Measurements from ENCODE around the gene ARHGAP26. TPM values are rescaled to one million over a fixed set of nuclear protein-coding genes. Genes with fewer than 3 reads are reported as not detected.

The ARHGAP26 gene
- total RNA-seq, 1 donor from 2014 or later: 14.1 TPM

DNA sequence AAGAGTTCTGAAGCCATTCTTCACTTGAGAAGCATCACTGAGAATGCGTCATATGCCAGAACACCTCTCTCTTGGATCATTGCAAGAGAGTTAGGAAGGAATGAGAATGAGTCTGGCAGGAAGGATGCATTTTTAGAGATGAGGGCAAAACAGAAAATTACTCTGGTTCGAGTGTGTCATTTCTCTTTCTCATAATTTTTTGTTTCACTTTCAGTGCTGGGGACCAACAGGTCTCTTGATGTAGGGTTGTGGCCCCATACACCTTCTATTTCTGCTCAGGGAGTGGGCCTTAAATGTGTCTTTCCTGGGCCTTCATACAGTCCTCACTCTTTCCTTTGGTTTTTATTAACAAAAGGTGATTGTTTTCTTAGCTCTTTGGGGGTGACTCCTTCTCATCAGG is 330.9 kb downstream of the ARHGAP26 start:
- no peak for DNase-seq (ENCODE audit: extremely low spot score, unreplicated experiment)
- H3K9me3 Mint-ChIP-seq (ENCODE audit: unreplicated experiment): no peaks in the 10 kb centered on the region
- TF ChIP-seq, protein P1, sequence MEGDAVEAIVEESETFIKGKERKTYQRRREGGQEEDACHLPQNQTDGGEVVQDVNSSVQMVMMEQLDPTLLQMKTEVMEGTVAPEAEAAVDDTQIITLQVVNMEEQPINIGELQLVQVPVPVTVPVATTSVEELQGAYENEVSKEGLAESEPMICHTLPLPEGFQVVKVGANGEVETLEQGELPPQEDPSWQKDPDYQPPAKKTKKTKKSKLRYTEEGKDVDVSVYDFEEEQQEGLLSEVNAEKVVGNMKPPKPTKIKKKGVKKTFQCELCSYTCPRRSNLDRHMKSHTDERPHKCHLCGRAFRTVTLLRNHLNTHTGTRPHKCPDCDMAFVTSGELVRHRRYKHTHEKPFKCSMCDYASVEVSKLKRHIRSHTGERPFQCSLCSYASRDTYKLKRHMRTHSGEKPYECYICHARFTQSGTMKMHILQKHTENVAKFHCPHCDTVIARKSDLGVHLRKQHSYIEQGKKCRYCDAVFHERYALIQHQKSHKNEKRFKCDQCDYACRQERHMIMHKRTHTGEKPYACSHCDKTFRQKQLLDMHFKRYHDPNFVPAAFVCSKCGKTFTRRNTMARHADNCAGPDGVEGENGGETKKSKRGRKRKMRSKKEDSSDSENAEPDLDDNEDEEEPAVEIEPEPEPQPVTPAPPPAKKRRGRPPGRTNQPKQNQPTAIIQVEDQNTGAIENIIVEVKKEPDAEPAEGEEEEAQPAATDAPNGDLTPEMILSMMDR (IDR thresholded peaks at IDR 0.05): no peak
- no peak overlapping the region for H3K27ac Mint-ChIP-seq (ENCODE audit: unreplicated experiment)
- H3K27me3 Mint-ChIP-seq (ENCODE audit: unreplicated experiment): no peaks in the 10 kb centered on the region
- H3K36me3 Mint-ChIP-seq (ENCODE audit: unreplicated experiment): no peaks in the 10 kb centered on the region
- H3K4me3 Mint-ChIP-seq (ENCODE audit: unreplicated experiment): no peak overlapping the region
- H3K4me1 Mint-ChIP-seq (ENCODE audit: unreplicated experiment): no peaks in the 10 kb centered on the region

DNA sequence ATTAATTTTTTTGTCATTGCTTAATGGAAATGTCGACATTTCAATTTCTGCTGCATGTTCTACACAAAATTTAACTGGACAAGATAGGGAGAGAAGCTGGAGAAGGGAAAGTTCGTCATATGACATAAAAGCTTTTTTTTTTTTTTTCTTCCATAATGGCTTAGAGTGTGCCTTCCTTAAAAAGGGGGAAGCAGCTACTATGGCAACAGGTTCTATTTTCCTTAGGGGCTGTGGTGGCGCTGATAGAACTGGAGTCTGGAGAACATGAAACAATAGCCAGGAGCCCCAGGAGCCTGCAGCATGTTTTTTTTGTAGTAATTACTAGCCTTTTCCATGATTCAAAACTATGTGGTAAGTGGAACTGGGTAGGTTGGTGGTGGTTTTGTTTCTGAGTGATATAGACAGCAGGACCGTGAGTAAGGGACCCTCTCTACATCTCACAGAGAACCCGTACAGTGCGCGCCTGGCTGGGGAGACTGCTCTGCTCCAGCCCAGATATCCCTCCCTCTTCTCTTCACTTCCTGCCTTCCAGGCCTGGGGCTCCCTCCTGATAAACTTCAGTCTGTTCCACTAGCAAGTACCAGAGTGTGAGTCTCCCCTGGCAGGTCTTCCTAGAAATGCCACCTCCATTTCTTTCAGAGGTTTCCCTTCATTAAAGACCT is 331.7 kb downstream of the ARHGAP26 start:
- no peaks in the 10 kb centered on the region for H3K27me3 Mint-ChIP-seq (ENCODE audit: unreplicated experiment)
- H3K4me3 Mint-ChIP-seq (ENCODE audit: unreplicated experiment): no peak overlapping the region
- no peaks in the 10 kb centered on the region for H3K9me3 Mint-ChIP-seq (ENCODE audit: unreplicated experiment)
- no peaks in the 10 kb centered on the region for H3K4me1 Mint-ChIP-seq (ENCODE audit: unreplicated experiment)
- no peak for DNase-seq (ENCODE audit: extremely low spot score, unreplicated experiment)
- no peak overlapping the region for H3K27ac Mint-ChIP-seq (ENCODE audit: unreplicated experiment)
- H3K36me3 Mint-ChIP-seq (ENCODE audit: unreplicated experiment): no peaks in the 10 kb centered on the region
- TF ChIP-seq, protein P1 (IDR thresholded peaks at IDR 0.05): no peak

DNA sequence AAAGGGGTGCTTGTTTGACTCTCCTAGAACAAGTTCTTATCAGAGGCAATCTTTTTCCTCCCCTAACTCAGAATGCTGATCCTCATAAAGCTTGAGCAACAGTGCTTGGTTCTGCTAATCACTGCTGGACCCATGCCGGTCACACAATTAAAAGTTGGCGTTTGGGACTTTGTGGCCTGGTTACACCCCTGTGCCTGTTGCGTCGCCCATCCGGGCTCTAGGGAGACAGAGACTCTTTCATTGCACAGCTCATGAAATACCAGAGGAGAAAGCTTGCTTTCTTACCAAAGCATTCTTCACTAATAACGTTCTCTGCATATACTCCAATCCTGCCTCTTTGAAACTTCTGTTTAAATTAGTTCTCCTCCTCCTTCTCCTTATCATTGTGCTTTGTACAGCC is 332.2 kb downstream of the ARHGAP26 start:
- H3K4me3 Mint-ChIP-seq (ENCODE audit: unreplicated experiment): no peak overlapping the region
- H3K27me3 Mint-ChIP-seq (ENCODE audit: unreplicated experiment): no peaks in the 10 kb centered on the region
- TF ChIP-seq, protein P1 (IDR thresholded peaks at IDR 0.05): no peak
- DNase-seq (ENCODE audit: extremely low spot score, unreplicated experiment): no peak
- no peak overlapping the region for H3K27ac Mint-ChIP-seq (ENCODE audit: unreplicated experiment)
- no peaks in the 10 kb centered on the region for H3K9me3 Mint-ChIP-seq (ENCODE audit: unreplicated experiment)
- no peaks in the 10 kb centered on the region for H3K4me1 Mint-ChIP-seq (ENCODE audit: unreplicated experiment)
- no peaks in the 10 kb centered on the region for H3K36me3 Mint-ChIP-seq (ENCODE audit: unreplicated experiment)

DNA sequence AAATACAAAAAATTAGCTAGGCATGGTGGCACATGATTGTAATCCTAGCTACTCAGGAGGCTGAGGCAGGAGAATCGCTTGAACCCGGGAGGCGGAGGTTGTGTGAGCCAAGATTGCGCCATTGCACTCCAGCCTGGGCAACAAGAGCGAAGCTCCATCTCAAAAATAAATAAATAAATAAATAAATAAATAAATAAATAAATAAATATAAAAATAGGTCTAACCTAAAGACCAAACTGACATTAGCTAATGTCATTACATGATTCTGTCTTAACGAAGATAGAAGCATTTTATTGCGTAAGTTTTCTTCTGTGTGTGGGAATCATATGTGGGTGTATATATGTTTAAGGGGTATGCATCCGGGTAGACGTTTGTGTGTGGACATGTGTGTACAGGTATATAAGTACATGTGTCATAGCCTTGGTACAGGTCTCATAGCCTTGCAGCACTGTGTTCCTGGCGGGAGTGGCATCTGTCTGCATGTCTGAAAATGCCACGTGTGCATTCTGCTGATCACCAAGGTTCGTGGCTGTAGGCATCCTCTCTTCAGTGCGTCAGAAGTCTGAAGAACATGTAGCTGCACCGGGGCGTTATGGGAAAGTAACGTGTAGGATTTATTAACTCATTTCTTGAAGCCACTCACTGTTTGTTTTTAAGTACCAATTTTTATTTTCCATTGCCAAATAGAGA is 335.2 kb downstream of the ARHGAP26 start:
- H3K4me1 Mint-ChIP-seq (ENCODE audit: unreplicated experiment): peaks cover 23% of the 10 kb centered on the region
- TF ChIP-seq, protein P1 (IDR thresholded peaks at IDR 0.05): no peak
- no peak overlapping the region for H3K4me3 Mint-ChIP-seq (ENCODE audit: unreplicated experiment)
- H3K36me3 Mint-ChIP-seq (ENCODE audit: unreplicated experiment): no peaks in the 10 kb centered on the region
- no peak for DNase-seq (ENCODE audit: extremely low spot score, unreplicated experiment)
- H3K9me3 Mint-ChIP-seq (ENCODE audit: unreplicated experiment): no peaks in the 10 kb centered on the region
- no peak overlapping the region for H3K27ac Mint-ChIP-seq (ENCODE audit: unreplicated experiment)
- no peaks in the 10 kb centered on the region for H3K27me3 Mint-ChIP-seq (ENCODE audit: unreplicated experiment)

DNA sequence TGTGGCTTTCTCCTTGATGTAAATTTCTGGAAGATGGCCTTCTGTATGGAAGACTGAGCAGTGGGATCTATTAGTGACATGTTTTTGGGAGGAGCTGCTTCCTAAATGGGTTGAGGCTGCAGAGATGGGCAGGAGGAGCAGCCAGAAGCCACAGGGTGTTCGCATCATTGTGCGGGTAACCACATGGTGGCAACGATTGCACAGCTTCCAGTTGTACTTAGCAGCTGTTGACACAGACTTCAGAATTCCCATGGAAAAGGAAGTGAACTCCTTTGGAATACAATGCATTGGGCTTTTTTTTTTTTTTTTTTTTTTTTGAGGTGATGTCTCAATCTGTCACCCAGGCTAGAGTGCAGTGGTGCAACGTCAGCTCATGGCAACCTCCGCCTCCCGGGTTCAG is 336.0 kb downstream of the ARHGAP26 start:
- peaks cover 31% of the 10 kb centered on the region for H3K4me1 Mint-ChIP-seq (ENCODE audit: unreplicated experiment)
- H3K9me3 Mint-ChIP-seq (ENCODE audit: unreplicated experiment): no peaks in the 10 kb centered on the region
- no peak for DNase-seq (ENCODE audit: extremely low spot score, unreplicated experiment)
- H3K4me3 Mint-ChIP-seq (ENCODE audit: unreplicated experiment): no peak overlapping the region
- H3K27ac Mint-ChIP-seq (ENCODE audit: unreplicated experiment): no peak overlapping the region
- no peaks in the 10 kb centered on the region for H3K36me3 Mint-ChIP-seq (ENCODE audit: unreplicated experiment)
- no peaks in the 10 kb centered on the region for H3K27me3 Mint-ChIP-seq (ENCODE audit: unreplicated experiment)
- TF ChIP-seq, protein P1 (IDR thresholded peaks at IDR 0.05): peak; percentile 44

Measured in osteocyte (in vitro differentiated cells).